Liver (tissue), 9 donors: ENCODE results near the gene ALKBH2. TPM values are rescaled to one million over a fixed set of nuclear protein-coding genes. Genes with fewer than 3 reads are reported as not detected.
"Not testable (repeated sequence)": the region's sequence is repeated elsewhere in the genome, so short reads cannot be mapped to it uniquely, and the experiment has no call there.

ENCODE experiments used
- DNase-seq: peaks from one replicate; pipeline ENCODE4 v3.0.0-alpha.2; 2017; ENCODE audit warnings: low spot score
- H3K27ac ChIP-seq, 2 donors: one replicate each; pipeline ENCODE4 v1.7.0; 2013; ENCODE audit warnings: inconsistent platforms in 2 of 2, low read length in 2 of 2, control low read depth in 1 of 2, low read depth in 1 of 2, mild to moderate bottlenecking in 1 of 2
- H3K27me3 ChIP-seq, 4 donors: one replicate each; pipeline versions ENCODE4 v1.6.1 to v1.7.0; 2013; ENCODE audit warnings: low read length in 3 of 4, inconsistent platforms in 1 of 4, mild to moderate bottlenecking in 1 of 4, moderate library complexity in 1 of 4; ENCODE audit not compliant: control insufficient read depth in 4 of 4, insufficient read depth in 4 of 4
- H3K36me3 ChIP-seq, 4 donors: one replicate each; pipeline versions ENCODE4 v1.6.1 to v1.7.0; 2013; ENCODE audit warnings: low read length in 3 of 4, mild to moderate bottlenecking in 3 of 4, low read depth in 1 of 4, moderate library complexity in 1 of 4; ENCODE audit not compliant: control insufficient read depth in 4 of 4, insufficient read depth in 3 of 4
- H3K4me1 ChIP-seq, 4 donors: one replicate each; pipeline versions ENCODE4 v1.6.1 to v1.7.0; 2013; ENCODE audit warnings: low read length in 3 of 4, mild to moderate bottlenecking in 3 of 4, moderate library complexity in 1 of 4; ENCODE audit not compliant: control insufficient read depth in 4 of 4, insufficient read depth in 4 of 4
- H3K4me3 ChIP-seq, 3 donors: one replicate each; pipeline versions ENCODE4 v1.6.1 to v1.7.0; 2013; ENCODE audit warnings: low read length in 3 of 3, control low read depth in 1 of 3, low read depth in 1 of 3, mild to moderate bottlenecking in 1 of 3
- H3K9ac ChIP-seq, 2 donors: one replicate each; pipeline ENCODE4 v1.7.0; 2013; ENCODE audit warnings: low read length in 2 of 2, mild to moderate bottlenecking in 2 of 2, moderate library complexity in 2 of 2, control low read depth in 1 of 2, low read depth in 1 of 2
- H3K9me3 ChIP-seq, 4 donors: one replicate each; pipeline versions ENCODE4 v1.6.1 to v1.7.0; 2013; ENCODE audit warnings: low read length in 3 of 4; ENCODE audit not compliant: control insufficient read depth in 4 of 4
- FOXA1 ChIP-seq: IDR thresholded peaks from 2 replicates; pipeline ENCODE4 v1.6.1; 2016; ENCODE audit warnings: antibody characterized with exemption
- HNF4G ChIP-seq: IDR thresholded peaks from 2 replicates; pipeline ENCODE4 v1.6.1; 2016; ENCODE audit warnings: antibody characterized with exemption
- JUND ChIP-seq, 2 donors: IDR thresholded peaks; 2 replicates each; pipeline ENCODE4 v1.6.1; 2016; ENCODE audit warnings: antibody characterized with exemption in 2 of 2
- MAX ChIP-seq: IDR thresholded peaks from 2 replicates; pipeline ENCODE4 v1.6.1; 2016; ENCODE audit warnings: antibody characterized with exemption
- NR2F2 ChIP-seq: IDR thresholded peaks from 2 replicates; pipeline ENCODE4 v1.6.1; 2016; ENCODE audit warnings: antibody characterized with exemption
- RAD21 ChIP-seq, 2 donors: IDR thresholded peaks; 2 replicates each; pipeline ENCODE4 v1.6.1; 2016; ENCODE audit warnings: antibody characterized with exemption in 2 of 2, mild to moderate bottlenecking in 2 of 2
- RXRA ChIP-seq, 2 donors: IDR thresholded peaks; 2 replicates each; pipeline ENCODE4 v1.6.1; 2017 to 2018; ENCODE audit warnings: antibody characterized with exemption in 2 of 2, mild to moderate bottlenecking in 1 of 2
- SP1 ChIP-seq: IDR thresholded peaks from 2 replicates; pipeline ENCODE4 v1.6.1; 2018; ENCODE audit warnings: antibody characterized with exemption, mild to moderate bottlenecking
- YY1 ChIP-seq: IDR thresholded peaks from 2 replicates; pipeline ENCODE4 v1.6.1; 2016; ENCODE audit warnings: antibody characterized with exemption, mild to moderate bottlenecking
- WGBS: extraction: QIAGEN DNeasy Blood & Tissue Kit; methylation state at CpG from one replicate; pipeline ENCODE4 v1.1.7; 2013; 5-methylcytosine and 5-hydroxymethylcytosine counted together
- polyA plus RNA-seq, 2 donors: library from polyadenylated mRNA; stranded (reverse) in 1 of 2; unstranded in 1 of 2; fragments of 200-250 nt in 1 of 2; fragments of >200 nt in 1 of 2; fragmentation: Nextera tagmentation in 1 of 2; extraction: Ambion mirVana in 1 of 2; gene quantifications; one replicate each; pipeline versions ENCODE4 v1.2.1 to v1.2.3, GENCODE V29; 2013 to 2015
- total RNA-seq, 2 donors: library from RNA; depleted of rRNA; stranded (reverse); fragments of >200 nt; gene quantifications; one replicate each; pipeline ENCODE4 v1.2.3, GENCODE V29; 2014
- TF ChIP-seq, protein P1 (sequence below): IDR thresholded peaks from 2 replicates; pipeline ENCODE4 v1.6.1; 2016; ENCODE audit warnings: antibody characterized with exemption
- TF ChIP-seq, protein P2 (sequence below): IDR thresholded peaks from 2 replicates; pipeline ENCODE4 v1.6.1; 2016; ENCODE audit warnings: antibody characterized with exemption
- TF ChIP-seq, protein P3 (sequence below): fragments of 150-350 bp; IDR thresholded peaks from 2 replicates; pipeline ENCODE4 v1.5.1; 2017; ENCODE audit warnings: improper control_type of control experiment, low read depth, low read length; ENCODE audit not compliant: missing input control
- TF ChIP-seq, protein P4 (sequence below): IDR thresholded peaks from 2 replicates; pipeline ENCODE4 v1.6.1; 2016; ENCODE audit warnings: antibody characterized with exemption, mild to moderate bottlenecking
- donor health status: healthy.
- donor health status: healthy.
- donor health status: healthy.
- donor health status: healthy.
- donor health status: healthy.

ALKBH2 gene
- total and polyA plus RNA-seq, 4 donors: 6.8 to 24.7 (median 19.9) TPM

DNA sequence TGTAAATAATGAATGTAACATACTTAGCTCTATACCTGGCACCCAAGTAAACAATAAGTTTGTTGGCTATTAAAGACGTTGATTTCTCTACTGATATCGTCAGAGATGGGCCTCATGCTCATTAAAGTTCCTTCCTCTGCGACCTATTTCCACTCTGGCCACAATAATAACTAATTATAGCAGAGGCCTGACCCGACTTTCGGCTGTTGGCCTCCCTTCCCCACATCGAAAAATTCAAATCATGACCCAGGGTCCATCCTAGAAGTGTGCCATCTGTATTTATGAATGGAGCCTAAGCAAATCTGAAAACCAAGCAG lies 41.2 kb downstream of the ALKBH2 start:
- 18% methylated on average over 6 of the region's 6 CpGs for WGBS
- H3K4me1 ChIP-seq: peaks cover 2 to 45% (median 26%) of the 10 kb centered on the region in 4 donors
- no peaks in the 10 kb centered on the region for H3K9me3 ChIP-seq
- H3K4me3 ChIP-seq: peak overlapping the region; percentile 90 to 97 (median 96)
- peak overlapping the region; percentile 89 to 92 for H3K27ac ChIP-seq
- no peaks in the 10 kb centered on the region for H3K27me3 ChIP-seq
- H3K36me3 ChIP-seq: no peaks in the 10 kb centered on the region
- no peak for TF ChIP-seq HNF4G
- TF ChIP-seq, protein P1, sequence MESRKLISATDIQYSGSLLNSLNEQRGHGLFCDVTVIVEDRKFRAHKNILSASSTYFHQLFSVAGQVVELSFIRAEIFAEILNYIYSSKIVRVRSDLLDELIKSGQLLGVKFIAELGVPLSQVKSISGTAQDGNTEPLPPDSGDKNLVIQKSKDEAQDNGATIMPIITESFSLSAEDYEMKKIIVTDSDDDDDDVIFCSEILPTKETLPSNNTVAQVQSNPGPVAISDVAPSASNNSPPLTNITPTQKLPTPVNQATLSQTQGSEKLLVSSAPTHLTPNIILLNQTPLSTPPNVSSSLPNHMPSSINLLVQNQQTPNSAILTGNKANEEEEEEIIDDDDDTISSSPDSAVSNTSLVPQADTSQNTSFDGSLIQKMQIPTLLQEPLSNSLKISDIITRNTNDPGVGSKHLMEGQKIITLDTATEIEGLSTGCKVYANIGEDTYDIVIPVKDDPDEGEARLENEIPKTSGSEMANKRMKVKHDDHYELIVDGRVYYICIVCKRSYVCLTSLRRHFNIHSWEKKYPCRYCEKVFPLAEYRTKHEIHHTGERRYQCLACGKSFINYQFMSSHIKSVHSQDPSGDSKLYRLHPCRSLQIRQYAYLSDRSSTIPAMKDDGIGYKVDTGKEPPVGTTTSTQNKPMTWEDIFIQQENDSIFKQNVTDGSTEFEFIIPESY: no peak
- TF ChIP-seq RXRA (IDR thresholded peaks at IDR 0.05): no peak
- DNase-seq: no peak
- peak overlapping the region; percentile 43 to 47 for H3K9ac ChIP-seq

DNA sequence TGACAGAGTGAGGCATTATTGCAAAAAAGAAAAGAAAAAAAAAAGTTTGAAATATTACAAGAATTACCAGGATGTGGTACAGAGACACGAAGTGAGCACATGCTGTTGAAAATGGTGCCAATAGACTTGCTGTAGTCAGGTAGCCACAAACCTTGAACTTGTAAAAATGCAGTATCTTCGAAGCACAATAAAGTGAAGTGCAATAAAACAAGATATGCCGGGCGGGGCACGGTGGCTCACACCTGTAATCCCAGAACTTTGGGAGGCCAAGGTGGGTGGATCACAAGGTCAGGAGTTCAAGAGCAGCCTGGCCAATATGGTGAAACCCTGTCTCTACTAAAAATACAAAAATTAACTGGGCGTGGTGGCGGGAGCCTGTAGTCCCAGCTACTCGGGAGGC lies 43.5 kb downstream of the ALKBH2 start:
- H3K9me3 ChIP-seq, H3K4me3 ChIP-seq, H3K27me3 ChIP-seq, H3K36me3 ChIP-seq, H3K27ac ChIP-seq, H3K9ac ChIP-seq, DNase-seq: not testable (repeated sequence)
- WGBS: 75% methylated on average over 8 of the region's 8 CpGs
- peaks cover 2 to 27% (median 20%) of the 10 kb centered on the region in 4 donors for H3K4me1 ChIP-seq

GRCh38 chr12:109048706-109049105 lies 44.6 kb downstream of the ALKBH2 start:
- peaks cover 0 to 17% (median 12%) of the 10 kb centered on the region in 4 donors for H3K4me1 ChIP-seq

DNA sequence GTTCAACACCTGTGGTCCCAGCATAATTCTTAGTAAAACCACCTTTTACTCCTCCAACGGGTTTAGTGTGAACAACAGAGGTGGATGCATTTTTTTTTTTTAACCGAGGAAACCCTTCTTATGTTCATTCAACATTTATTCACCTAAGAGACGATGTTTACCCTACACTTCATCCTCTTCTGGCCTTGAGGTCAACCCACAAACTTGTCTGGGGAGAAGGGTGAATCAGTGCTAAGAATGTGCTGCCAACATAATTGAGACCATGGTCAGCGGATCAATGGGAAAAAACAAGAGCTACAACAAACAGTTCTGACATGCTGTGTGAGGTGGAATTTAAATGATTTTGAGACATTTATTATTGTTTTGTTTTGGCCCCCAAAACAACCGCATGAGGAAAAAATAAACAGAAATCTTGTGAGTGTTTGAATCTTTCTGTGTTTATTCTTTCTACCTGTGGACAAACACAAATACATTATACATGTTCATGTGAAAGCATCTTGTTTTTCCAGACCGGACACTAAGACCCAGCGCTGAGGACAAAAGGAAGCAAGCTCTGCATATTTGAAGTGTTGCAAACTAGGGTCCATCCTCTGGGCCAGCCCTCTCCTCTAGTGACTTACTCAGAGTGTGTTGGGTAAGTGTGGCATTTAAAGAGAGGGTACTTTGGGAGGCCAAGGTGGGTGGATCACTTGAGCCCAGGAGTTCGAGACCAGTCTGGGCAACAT lies 46.0 kb downstream of the ALKBH2 start:
- H3K36me3 ChIP-seq: no peaks in the 10 kb centered on the region
- H3K4me3 ChIP-seq: no peak overlapping the region
- H3K4me1 ChIP-seq: peaks cover 0 to 6% (median 5%) of the 10 kb centered on the region in 4 donors
- no peaks in the 10 kb centered on the region for H3K27me3 ChIP-seq
- H3K27ac ChIP-seq: no peak overlapping the region
- no peak for DNase-seq
- no peak overlapping the region for H3K9ac ChIP-seq
- WGBS: 76% methylated on average over 8 of the region's 8 CpGs
- no peaks in the 10 kb centered on the region for H3K9me3 ChIP-seq
- TF ChIP-seq, protein P2, sequence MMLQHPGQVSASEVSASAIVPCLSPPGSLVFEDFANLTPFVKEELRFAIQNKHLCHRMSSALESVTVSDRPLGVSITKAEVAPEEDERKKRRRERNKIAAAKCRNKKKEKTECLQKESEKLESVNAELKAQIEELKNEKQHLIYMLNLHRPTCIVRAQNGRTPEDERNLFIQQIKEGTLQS: no peak
- TF ChIP-seq, protein P3, sequence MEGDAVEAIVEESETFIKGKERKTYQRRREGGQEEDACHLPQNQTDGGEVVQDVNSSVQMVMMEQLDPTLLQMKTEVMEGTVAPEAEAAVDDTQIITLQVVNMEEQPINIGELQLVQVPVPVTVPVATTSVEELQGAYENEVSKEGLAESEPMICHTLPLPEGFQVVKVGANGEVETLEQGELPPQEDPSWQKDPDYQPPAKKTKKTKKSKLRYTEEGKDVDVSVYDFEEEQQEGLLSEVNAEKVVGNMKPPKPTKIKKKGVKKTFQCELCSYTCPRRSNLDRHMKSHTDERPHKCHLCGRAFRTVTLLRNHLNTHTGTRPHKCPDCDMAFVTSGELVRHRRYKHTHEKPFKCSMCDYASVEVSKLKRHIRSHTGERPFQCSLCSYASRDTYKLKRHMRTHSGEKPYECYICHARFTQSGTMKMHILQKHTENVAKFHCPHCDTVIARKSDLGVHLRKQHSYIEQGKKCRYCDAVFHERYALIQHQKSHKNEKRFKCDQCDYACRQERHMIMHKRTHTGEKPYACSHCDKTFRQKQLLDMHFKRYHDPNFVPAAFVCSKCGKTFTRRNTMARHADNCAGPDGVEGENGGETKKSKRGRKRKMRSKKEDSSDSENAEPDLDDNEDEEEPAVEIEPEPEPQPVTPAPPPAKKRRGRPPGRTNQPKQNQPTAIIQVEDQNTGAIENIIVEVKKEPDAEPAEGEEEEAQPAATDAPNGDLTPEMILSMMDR: no peak
- TF ChIP-seq RAD21 (IDR thresholded peaks at IDR 0.05) (no peak), JUND (IDR thresholded peaks at IDR 0.05) (no peak), SP1 (no peak), YY1 (no peak), MAX (no peak), FOXA1 (no peak), NR2F2 (no peak)
- TF ChIP-seq, protein P1: no peak
- TF ChIP-seq, protein P4, sequence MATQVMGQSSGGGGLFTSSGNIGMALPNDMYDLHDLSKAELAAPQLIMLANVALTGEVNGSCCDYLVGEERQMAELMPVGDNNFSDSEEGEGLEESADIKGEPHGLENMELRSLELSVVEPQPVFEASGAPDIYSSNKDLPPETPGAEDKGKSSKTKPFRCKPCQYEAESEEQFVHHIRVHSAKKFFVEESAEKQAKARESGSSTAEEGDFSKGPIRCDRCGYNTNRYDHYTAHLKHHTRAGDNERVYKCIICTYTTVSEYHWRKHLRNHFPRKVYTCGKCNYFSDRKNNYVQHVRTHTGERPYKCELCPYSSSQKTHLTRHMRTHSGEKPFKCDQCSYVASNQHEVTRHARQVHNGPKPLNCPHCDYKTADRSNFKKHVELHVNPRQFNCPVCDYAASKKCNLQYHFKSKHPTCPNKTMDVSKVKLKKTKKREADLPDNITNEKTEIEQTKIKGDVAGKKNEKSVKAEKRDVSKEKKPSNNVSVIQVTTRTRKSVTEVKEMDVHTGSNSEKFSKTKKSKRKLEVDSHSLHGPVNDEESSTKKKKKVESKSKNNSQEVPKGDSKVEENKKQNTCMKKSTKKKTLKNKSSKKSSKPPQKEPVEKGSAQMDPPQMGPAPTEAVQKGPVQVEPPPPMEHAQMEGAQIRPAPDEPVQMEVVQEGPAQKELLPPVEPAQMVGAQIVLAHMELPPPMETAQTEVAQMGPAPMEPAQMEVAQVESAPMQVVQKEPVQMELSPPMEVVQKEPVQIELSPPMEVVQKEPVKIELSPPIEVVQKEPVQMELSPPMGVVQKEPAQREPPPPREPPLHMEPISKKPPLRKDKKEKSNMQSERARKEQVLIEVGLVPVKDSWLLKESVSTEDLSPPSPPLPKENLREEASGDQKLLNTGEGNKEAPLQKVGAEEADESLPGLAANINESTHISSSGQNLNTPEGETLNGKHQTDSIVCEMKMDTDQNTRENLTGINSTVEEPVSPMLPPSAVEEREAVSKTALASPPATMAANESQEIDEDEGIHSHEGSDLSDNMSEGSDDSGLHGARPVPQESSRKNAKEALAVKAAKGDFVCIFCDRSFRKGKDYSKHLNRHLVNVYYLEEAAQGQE: no peak

More at GRCh38 chr12:109048706-109049105, 44.6 kb downstream of the ALKBH2 start:
- H3K9me3 ChIP-seq, H3K4me3 ChIP-seq, H3K9ac ChIP-seq, H3K27ac ChIP-seq, DNase-seq, H3K36me3 ChIP-seq, H3K27me3 ChIP-seq: not testable (repeated sequence)
- WGBS: 74% methylated on average over 3 of the region's 3 CpGs
